Fibroblast of pulmonary artery (primary cell): Measurements from ENCODE around the gene XIRP1.
"Not testable (repeated sequence)": the region's sequence is repeated elsewhere in the genome, so short reads cannot be mapped to it uniquely, and the experiment has no call there.

Experiments used
- DNase-seq: peaks from one replicate; pipeline ENCODE4 v3.0.0-alpha.2; 2010; ENCODE audit warnings: low read depth
- H3K4me3 ChIP-seq: replicated peaks from 2 replicates; pipeline ENCODE4 v1.5.1; 2011; ENCODE audit warnings: low read depth, mild to moderate bottlenecking, control low read depth, low read length, moderate library complexity
- TF ChIP-seq, protein P1 (sequence below): IDR thresholded peaks from 2 replicates; pipeline ENCODE4 v1.5.1; 2011; ENCODE audit warnings: mild to moderate bottlenecking, control low read depth, low read length, inconsistent platforms; ENCODE audit errors: missing control alignments

XIRP1 gene

DNA sequence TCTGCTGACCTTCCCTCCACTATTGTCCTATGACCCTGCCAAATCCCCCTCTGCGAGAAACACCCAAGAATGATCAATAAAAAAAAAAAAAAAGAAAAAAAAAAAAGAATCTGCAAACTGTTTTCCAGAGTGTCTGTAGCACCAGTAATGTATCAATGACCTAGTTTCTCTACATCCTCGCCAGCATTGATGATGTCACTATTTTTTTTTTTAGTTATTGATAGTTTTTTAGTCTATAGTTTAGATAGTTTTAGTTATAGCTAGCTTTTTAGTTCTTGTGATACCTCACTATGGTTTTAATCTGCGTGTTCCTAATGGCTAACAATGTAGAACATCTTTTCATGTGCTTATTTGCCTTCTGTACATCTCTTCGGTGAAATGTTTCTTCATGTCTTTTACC lies 36.1 kb upstream of the XIRP1 start:
- no peak overlapping the region for H3K4me3 ChIP-seq
- DNase-seq, result no peak
- TF ChIP-seq, protein P1, sequence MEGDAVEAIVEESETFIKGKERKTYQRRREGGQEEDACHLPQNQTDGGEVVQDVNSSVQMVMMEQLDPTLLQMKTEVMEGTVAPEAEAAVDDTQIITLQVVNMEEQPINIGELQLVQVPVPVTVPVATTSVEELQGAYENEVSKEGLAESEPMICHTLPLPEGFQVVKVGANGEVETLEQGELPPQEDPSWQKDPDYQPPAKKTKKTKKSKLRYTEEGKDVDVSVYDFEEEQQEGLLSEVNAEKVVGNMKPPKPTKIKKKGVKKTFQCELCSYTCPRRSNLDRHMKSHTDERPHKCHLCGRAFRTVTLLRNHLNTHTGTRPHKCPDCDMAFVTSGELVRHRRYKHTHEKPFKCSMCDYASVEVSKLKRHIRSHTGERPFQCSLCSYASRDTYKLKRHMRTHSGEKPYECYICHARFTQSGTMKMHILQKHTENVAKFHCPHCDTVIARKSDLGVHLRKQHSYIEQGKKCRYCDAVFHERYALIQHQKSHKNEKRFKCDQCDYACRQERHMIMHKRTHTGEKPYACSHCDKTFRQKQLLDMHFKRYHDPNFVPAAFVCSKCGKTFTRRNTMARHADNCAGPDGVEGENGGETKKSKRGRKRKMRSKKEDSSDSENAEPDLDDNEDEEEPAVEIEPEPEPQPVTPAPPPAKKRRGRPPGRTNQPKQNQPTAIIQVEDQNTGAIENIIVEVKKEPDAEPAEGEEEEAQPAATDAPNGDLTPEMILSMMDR, result no peak

DNA sequence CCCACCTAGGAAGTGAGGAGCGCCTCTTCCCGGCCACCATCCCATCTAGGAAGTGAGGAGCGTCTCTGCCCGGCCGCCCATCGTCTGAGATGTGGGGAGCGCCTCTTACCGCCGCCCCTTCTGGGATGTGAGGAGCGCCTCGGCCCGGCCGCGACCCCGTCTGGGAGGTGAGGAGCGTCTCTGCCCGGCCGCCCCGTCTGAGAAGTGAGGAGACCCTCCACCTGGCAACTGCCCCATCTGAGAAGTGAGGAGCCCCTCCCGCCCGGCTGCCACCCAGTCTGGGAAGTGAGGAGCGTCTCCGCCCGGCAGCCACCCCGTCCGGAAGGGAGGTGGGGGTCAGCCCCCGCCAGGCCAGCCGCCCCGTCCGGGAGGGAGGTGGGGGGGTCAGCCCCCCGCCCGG lies 35.2 kb upstream of the XIRP1 start:
- not testable (repeated sequence) for DNase-seq, H3K4me3 ChIP-seq

DNA sequence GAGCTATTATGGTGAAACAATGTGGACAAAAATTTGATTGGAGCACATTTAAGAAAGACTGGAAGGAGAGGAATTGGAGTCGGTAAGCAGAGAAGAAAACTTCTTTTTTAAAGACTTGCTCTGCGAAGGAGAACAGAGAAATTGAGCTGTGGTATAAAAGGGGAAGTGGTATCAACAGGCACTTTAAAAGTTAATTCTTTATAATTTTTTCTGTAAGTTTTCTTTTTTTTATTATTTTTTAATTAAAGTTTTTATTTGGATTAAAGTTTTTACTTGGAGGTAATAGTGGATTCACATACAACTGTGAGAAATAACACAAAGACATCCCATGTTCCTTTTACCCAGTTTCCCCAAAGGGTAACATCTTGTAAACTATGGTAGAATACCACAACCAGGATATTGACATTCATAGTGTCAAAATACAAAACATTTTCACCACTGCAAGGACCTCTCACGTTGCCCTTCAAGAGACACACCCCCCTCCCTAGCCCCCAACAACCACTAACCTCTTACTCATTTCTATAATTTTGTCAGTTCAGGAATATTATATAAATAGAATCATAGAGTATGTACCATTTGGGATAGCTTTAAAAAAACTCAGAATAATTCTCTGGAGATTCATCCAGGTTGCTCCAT lies 33.8 kb upstream of the XIRP1 start:
- no peak overlapping the region for H3K4me3 ChIP-seq
- DNase-seq, result no peak
- TF ChIP-seq, protein P1, result no peak

DNA sequence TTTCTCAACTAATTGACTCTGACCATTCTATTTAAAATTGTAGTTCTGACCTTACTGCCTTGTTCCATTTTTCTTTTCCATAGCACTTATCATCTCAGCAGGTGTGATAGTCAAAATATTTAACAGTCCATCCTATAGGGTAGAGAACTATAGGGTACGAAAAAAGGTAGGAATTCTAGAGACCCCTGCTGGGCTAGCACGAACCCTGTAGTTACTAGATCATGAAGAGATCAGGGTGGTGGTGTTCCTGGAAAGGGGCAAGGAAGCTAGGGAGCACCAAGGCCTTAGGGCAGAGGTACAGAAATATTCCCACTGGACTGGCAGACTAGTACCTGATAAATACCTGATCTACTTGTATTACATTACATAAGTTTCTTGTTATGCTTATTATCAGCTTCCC lies 31.9 kb upstream of the XIRP1 start:
- H3K4me3 ChIP-seq, result no peak overlapping the region
- TF ChIP-seq, protein P1, result no peak
- no peak for DNase-seq

DNA sequence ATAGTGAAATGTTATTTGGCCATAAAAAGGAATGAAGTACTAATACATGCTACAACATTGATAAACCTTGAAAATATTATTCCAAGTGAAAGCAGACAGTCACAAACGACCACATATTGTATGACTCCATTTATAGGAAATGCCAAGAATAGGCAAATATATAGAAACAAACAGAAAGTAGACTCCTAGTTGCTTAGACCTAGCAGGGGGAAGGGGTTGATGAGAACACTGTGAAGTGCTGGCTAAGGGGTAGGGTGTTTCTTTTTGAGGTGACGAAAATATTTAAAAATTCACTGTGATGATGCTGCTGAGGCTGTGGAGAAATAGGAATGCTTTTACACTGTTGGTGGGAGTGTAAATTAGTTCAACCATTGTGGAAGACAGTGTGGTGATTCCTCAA lies 30.5 kb upstream of the XIRP1 start:
- H3K4me3 ChIP-seq, result no peak overlapping the region
- DNase-seq, result no peak
- TF ChIP-seq, protein P1, result no peak

DNA sequence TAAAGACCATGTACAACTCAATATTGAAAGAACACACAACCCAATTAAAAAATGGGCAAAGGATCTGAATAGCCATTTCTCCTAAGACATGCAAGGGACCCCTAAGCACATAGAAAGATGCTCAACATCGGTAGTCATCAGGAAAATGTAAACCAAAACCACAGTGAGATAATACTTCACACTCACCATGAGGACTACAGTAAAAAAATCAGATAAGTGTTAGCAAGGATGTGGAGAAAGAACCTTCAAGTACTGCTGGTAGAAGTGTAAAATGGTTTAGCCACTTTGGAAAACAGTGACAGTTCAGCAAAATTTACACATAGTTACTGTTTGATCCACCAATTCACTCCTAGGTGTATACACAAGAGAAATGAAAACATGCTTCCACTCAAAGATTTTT lies 30.1 kb upstream of the XIRP1 start:
- no peak for DNase-seq
- no peak overlapping the region for H3K4me3 ChIP-seq
- TF ChIP-seq, protein P1, result no peak

DNA sequence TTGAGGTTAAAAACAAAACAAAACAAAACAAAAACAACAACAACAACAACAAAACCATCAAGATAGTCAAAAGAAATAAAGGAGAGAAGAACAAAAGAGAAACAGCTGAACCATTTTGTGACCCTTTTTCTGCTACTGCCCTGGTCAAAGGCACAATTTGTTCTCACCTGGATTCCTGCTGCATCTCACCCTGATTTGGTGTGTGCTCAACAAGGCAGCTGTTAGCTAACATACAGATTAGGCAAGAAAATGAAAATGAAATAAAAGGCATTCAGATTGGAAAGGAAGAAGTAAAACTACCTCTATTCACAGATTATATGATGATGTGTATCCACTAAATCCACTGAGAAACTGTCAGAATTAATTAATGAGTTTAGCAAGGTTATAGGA lies 28.7 kb upstream of the XIRP1 start:
- H3K4me3 ChIP-seq, result no peak overlapping the region
- TF ChIP-seq, protein P1, result no peak
- no peak for DNase-seq
